Measurements from ENCODE around the gene CDC42BPA. TPM values are rescaled to one million over a fixed set of nuclear protein-coding genes. Genes with fewer than 3 reads are reported as not detected.

CDC42BPA gene
- total RNA-seq, 1 experiment from 2014 or later, result 30.1 TPM

DNA sequence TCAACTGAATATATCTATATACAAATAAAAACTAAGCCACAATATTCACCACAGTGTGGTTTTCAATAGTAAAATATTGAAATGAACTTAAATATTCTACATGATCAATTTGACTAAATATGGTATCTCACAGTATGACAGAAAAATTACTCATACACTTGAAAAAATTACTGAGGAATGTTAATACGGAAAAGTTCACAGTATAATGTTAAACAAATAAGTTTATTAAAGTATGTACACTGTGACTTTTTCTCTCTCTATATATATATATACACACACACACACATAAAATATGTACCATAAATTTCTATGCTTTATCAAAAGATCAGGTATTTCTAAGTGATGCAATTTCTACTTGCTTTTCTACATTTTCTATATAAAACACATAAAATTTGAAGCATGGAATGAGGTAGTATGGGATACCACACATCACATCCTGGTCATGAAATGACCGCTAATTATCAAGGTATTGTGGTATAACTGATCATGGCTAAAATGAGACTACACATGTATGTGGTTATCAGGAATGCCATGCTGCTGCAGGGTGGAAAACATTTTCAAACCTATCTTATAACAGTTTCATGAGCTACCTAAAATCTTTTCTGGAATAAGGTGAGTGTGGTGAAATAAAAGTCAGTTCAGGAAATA, 102.3 kb downstream of the CDC42BPA start:
- Histone ChIP-seq H2BK15ac (ENCODE audit: low read depth, low read length) (no peak overlapping the region), H3K9ac (ENCODE audit: extremely low read depth, insufficient read length, low read length) (no peak overlapping the region), H3K79me1 (ENCODE audit: insufficient read depth, low read depth, low read length, poor library complexity, severe bottlenecking) (no peaks in the 10 kb centered on the region), H4K20me1 (ENCODE audit: control insufficient read depth, insufficient read depth, insufficient read length) (no peaks in the 10 kb centered on the region), H3K4me2 (ENCODE audit: insufficient read depth, insufficient read length, low read length) (no peak overlapping the region), H2AK5ac (ENCODE audit: insufficient read length, low read length) (no peak overlapping the region), H3T11ph (ENCODE audit: low read length) (no peak overlapping the region), H3K14ac (ENCODE audit: insufficient read depth, low read length) (no peak overlapping the region), H2BK120ac (ENCODE audit: low read depth, low read length, poor library complexity, severe bottlenecking) (no peak overlapping the region), H3K27ac (ENCODE audit: insufficient read length, low read depth, low read length) (no peak overlapping the region), H4K5ac (ENCODE audit: insufficient read length, low read depth, low read length) (no peak overlapping the region), H2BK20ac (ENCODE audit: low read depth, low read length, poor library complexity, severe bottlenecking) (no peak overlapping the region), H3K56ac (ENCODE audit: insufficient read length, low read depth, low read length) (no peak overlapping the region), H3K79me2 (ENCODE audit: insufficient read depth, low read length) (no peaks in the 10 kb centered on the region; the same call in 1 of the 2 replicates), H2AFZ (ENCODE audit: low read length) (no peak overlapping the region), H2BK12ac (ENCODE audit: insufficient read length, low read depth, low read length) (no peak overlapping the region), H3K4me1 (ENCODE audit: insufficient read depth, low read length) (no peaks in the 10 kb centered on the region), H4K8ac (replicated peaks; ENCODE audit: insufficient read length, low read depth, low read length) (no peak overlapping the region), H3K23me2 (ENCODE audit: insufficient read length, low read depth, low read length, poor library complexity, severe bottlenecking) (no peaks in the 10 kb centered on the region), H3K27me3 (ENCODE audit: insufficient read depth, low read length) (no peaks in the 10 kb centered on the region), H3K9me3 (ENCODE audit: control insufficient read depth, low read depth, low read length) (no peaks in the 10 kb centered on the region), H3K4ac (ENCODE audit: low read depth, low read length) (no peak overlapping the region), H3K18ac (ENCODE audit: insufficient read length, low read depth, low read length) (no peak overlapping the region), H4K91ac (ENCODE audit: insufficient read length, low read depth, low read length) (no peak overlapping the region), H3K23ac (ENCODE audit: insufficient read length, low read depth, low read length) (no peak overlapping the region), H2BK5ac (ENCODE audit: insufficient read length, low read length) (no peak overlapping the region)
- WGBS (ENCODE audit: extremely low coverage, insufficient read length, low lambda C conversion rate), result no CpG with 5 or more reads among the region's 2 CpGs
- TF ChIP-seq, protein P1, sequence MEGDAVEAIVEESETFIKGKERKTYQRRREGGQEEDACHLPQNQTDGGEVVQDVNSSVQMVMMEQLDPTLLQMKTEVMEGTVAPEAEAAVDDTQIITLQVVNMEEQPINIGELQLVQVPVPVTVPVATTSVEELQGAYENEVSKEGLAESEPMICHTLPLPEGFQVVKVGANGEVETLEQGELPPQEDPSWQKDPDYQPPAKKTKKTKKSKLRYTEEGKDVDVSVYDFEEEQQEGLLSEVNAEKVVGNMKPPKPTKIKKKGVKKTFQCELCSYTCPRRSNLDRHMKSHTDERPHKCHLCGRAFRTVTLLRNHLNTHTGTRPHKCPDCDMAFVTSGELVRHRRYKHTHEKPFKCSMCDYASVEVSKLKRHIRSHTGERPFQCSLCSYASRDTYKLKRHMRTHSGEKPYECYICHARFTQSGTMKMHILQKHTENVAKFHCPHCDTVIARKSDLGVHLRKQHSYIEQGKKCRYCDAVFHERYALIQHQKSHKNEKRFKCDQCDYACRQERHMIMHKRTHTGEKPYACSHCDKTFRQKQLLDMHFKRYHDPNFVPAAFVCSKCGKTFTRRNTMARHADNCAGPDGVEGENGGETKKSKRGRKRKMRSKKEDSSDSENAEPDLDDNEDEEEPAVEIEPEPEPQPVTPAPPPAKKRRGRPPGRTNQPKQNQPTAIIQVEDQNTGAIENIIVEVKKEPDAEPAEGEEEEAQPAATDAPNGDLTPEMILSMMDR (conservative IDR thresholded peaks at IDR 0.05), result no peak
- peaks cover 2 to 7% (median 2%) of the 10 kb centered on the region in 3 experiments for H3K36me3 Mint-ChIP-seq (ENCODE audit: insufficient read depth in 1 of 3, low read depth in 3 of 3)
- no peaks in the 10 kb centered on the region for H3K27me3 Mint-ChIP-seq (ENCODE audit: low read depth)
- H3K4me1 Mint-ChIP-seq, result no peaks in the 10 kb centered on the region
- no peak overlapping the region for H3K27ac Mint-ChIP-seq
- H3K9me3 Mint-ChIP-seq, result no peaks in the 10 kb centered on the region
- no peak for DNase-seq
- H3K4me3 Mint-ChIP-seq, result no peak overlapping the region

All from H9 (cell line).